GM12892 (cell line): ENCODE measurements around the gene LMOD3.

Experiments
- POLR2A ChIP-seq: IDR thresholded peaks from 2 replicates; pipeline ENCODE4 v1.6.1; 2011; ENCODE audit warnings: low read depth, low read length, control low read depth
- TAF1 ChIP-seq: IDR thresholded peaks from 2 replicates; pipeline ENCODE4 v1.6.1; 2011; ENCODE audit warnings: low read depth, mild to moderate bottlenecking, control low read depth, low read length, borderline replicate concordance

DNA sequence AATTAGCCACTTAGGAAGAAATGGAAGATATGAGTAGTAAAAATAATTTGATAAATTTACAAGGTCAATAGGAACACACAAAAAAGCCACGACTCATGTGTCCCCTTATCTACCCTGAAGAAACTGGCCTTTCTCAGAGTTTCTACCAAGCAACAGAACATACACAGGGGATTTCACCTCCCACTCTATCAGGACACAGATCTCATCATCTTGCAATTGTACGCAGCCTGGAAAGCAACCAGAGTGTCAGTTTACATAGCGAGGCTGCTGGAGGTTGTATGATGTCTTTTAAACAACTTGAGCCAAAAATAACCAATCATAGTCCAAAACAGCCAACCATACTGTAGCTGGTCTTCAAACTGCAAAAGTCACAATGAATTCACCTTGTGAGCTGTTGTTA, 19.7 kb upstream of the LMOD3 start:
- TF ChIP-seq POLR2A: no peak
- TF ChIP-seq TAF1: no peak
